ENCODE results near the gene CLINT1.

GRCh38 chr5:157888814-157889532, 30.0 kb upstream of the CLINT1 start:
- TF ChIP-seq CTCF (IDR thresholded peaks at IDR 0.05) (no peak), POLR2A (IDR thresholded peaks at IDR 0.05) (no peak)
